D341Med (cell line): Measurements from ENCODE around the gene GRIP1.

Experiments
- DNase-seq: peaks from one replicate; pipeline ENCODE4 v3.0.0; 2012; ENCODE audit warnings: low spot score

GRIP1 gene

DNA sequence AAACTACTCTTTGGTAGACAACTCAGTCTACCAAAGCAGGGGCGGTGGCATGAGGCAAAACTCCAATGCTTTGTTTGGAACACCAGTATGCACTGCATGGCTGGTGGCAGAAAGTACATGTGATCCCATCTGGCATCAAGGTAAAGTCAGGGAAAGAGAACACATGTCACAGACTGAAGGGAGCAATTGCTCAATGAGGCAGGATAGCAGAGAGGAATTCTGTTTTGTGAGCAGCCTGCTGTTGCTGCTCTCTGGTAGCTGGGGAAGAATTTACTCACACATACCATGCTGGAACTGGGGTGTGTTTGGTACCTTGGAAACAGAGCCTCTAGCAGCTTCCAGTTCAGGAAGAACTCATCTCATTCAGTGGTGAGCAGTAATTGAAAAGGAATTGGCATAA, 291.8 kb downstream of the GRIP1 start:
- no peak for DNase-seq

DNA sequence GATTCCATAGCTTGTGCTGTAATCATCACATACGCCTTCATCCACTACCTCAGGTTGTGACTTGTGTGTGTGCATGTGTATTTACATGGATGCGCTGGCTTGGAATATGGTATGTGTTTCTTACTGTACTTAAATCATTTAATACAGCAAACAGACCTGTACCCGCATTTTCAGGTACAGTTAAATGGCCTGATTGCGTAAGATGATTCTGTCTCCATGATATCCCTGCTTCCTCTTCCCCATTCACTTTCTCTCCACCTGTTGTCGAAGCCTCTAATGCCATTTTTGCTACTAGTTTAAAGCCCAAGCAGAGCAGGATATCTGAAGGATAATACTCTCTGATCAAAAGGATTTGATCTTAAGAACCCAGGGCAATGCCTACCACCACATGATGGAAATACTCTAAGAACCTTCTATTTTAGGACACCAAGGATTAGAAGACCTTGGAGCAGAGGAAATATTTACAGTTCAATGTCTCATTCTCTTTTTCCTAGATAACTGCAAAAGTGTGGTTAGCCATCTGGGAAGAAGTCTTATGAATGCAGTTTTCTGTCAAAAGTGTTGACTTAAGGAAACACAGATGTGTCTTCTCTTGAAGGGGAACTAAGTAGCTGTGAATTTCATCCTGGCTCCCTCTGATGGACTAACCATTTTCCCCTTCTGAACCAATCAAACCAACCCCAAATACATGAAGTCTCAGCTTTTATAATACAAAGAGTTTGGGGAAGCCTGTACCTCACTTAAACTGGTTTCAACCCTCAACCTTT, 297.9 kb downstream of the GRIP1 start:
- no peak for DNase-seq

DNA sequence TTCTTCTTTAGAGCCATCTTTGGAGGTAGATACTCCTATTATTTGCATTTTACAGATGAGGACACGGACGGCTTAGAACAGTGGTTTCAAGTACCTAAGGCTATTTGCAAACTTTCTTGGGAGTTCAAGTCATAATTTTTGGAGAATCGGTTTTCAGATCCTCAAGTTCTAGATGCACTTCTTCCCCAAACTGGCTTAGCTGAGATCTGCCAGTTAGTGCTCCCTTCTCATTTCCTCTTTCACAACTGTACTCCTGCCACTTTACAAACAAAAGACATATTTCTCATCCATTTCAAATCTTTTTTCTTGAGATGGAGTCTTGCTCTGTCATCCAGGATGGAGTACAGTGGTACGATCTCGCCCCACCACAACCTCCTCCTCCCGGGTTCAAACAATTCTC, 299.3 kb downstream of the GRIP1 start:
- no peak for DNase-seq

DNA sequence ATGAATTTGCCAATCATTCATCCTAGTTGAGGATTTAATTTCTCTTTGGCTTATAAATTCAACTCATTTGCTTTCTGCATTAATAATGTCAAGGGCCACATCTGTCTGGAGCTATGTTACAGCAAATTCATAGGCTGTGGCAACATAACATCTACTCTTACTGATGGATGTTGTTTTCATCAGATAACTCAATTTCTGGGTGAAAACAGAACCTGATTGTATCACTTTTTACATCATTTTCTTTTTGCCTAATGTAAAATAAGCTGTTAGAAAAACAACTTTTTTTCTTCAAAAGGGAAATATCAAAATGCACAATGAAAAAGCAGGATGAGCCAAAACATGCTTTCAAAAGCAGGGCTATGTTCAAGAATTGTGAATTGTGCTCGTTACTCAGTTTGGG, 303.3 kb downstream of the GRIP1 start:
- DNase-seq, result no peak

DNA sequence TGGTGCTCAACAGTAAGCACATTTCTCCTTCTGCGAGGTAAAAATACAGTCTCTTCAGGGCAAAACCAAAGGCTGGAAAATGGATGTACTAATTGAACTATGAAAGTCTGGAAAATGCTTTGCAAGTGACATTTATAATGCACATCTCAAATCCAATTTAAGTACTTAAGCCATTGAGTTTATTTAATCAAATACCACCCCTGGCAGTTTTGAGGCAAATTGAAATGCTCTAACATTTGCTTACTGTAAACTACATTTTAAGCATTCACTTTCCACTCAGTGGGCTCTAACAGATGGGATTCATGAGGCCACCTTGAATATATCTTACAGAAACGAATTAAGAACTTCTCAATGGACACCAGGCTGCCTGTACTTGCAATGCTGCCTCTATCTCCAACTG, 306.9 kb downstream of the GRIP1 start:
- DNase-seq, result no peak

DNA sequence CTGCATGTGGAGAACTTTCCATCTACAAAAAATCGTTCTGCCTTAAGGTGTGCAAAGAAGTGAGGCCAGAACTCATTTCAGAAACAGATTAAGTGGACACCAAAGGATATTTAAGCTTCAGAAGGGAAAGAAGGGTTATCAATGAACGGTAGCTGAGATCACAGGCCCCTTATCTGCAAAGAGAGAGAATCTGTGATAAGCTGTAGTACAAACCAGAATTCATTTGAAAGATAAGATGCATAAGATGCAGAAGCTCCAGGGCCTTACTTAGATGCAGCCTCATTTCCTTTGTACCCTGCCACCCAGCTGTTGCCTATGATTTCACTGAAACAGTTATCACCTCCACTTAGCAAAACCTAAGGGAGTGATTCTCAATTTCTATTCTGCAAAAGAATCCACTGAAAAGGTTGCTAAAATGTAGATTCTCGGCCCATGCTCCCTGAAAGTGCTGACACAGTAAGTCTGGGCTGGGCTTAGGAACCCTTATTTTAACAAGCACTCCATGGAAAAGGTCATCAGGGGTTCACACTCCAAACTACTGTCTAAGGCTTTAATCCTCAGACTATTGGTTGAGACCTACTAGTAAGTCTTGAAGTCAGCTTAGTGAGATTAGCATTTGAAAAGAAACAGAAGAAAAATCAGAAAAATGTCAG, 311.7 kb downstream of the GRIP1 start:
- no peak for DNase-seq

DNA sequence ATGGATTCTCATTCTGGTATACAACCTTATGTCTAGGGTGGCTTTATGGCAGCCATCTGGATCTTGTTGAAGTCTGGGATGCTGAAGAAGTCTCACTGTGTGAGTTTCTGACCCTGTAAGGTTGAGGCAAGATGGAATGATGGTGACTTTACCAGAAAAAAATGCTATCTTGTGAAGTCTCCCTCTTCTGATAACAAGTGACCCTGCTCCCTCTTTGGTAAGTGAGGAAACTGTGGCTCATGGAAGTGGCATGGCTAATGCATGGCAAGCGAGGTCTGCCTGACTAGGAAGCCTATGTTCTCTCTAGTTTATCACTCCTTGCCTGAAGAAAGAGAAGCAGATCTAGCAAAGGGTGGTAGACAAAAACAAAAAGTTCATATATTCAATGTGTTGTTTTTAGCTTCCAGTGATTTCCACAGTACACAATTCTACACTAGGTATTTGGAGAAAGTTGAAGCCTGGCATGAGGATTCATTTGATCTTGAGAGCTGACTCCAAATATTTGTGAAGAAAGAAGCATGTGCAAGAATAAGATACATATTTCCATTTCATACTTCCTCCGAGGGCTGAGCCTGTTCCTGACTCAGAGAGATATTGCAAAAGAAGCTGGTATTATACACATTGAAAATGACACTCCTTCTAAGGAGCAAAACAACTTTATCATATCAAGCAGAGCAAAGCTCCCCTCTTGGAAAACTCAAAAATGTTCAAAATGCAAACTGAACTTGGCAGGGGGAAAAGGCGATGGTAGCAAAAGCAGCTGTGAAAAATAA, 313.0 kb downstream of the GRIP1 start:
- DNase-seq, result no peak

DNA sequence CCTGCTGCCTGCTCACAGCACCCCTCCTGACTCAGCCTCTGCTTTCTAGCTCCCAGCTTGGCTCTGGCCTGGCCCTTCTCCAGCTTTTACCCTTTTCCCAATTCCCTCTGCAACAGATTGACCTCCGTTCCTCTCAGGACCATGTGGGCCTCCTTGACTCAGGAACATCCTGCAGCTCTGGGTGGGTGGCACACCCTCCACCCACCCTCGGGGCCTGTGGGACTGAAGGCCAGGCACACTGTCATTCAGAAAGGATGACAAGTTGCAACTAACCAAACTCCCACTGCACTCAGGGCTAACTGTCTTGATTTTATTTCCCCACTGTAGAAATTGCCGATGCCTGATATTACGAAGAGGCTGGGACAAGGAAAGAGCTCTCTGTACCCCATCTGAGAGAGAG, 317.2 kb downstream of the GRIP1 start:
- DNase-seq, result no peak

DNA sequence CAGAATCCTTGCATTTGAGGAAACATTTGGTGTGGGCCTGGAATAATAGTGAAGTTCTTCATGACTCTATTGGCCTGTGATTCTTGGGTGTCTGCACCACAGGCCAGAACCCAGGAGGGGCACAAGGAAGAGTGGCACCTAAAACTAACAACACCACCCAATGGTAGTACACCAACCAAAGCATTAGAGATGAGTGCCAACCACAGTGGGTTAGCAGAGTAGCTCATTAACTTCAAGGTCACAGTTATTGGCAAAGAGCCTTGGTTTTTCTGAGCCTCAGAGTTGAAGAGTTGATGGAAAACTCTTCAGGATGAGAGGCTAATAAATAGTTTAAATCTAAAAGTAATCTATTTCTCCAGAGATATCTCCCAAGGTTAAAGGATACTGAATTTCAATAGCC, 319.6 kb downstream of the GRIP1 start:
- DNase-seq, result no peak

DNA sequence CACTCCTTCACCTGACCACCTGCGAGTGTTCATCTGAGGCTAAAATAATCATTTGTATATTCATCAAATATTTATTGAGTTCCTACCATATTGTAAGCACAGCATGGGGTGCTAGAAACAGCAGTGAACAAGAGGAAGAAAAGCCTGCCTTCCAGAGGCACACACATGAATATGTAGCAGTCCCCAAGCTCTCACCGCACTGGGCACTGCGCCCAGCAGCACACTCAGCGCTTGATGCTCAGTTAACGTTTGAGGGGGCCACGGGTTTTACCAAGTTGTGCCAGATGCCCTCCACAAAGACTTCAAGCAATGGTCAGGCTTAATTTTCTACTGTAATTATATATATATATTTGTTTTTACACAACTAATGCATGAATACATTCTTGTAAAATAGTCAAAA, 324.6 kb downstream of the GRIP1 start:
- DNase-seq, result no peak

DNA sequence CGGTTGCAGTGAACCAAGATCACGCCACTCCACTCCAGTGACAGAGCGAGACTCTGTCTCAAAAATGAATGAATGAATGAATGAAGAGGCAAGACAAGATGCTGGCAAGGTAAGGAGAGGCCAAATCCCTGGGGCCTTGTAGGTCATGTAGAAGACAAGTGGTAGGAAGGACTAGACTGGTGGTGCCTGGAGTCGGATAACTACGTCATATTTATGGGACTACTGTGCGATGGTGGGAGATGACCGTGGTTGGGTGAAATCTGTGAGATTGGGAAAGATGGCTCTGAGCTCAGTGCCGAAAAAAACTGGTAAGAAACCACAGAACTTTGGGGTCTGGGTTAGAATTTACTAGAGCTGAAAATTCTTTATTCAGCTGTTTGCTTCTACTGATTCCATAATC, 326.0 kb downstream of the GRIP1 start:
- no peak for DNase-seq

DNA sequence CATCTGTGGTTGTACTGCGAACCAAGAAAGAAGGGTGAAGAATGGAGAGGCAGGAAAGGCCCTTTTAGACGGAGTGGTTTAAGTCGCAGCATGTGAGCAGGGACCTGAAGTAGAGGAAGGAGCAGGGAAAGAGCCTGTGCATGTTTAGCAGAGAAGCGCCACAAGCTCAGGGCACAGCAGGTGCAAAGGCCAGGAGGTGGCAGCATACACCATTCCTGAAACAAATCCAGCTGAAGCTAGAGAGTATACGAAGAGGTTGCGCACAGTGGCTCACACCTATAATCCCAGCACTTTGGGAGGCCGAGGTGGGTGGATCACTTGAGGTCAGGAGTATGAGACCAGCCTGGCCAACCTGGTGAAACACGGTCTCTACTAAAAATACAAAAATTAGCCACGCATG, 326.7 kb downstream of the GRIP1 start:
- peak; percentile 53 for DNase-seq

DNA sequence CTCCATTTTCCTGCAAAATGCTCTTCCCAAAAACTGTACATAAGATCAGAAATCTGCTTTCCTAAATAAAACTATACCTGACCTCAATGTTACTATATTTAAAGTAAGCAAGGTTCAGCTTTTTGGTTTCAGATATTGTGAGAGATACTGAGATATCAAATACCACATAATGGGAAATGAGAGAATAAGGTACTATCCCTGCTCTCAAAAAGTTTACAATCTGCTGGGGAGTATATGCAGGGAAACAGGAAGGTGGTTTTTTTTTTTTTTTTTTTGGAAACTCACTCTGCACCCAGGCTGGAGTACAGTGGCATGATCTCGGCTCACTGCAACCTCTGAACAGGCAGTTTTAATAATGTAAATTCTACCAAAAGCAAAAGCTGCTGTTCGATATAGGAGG, 327.6 kb downstream of the GRIP1 start:
- no peak for DNase-seq

DNA sequence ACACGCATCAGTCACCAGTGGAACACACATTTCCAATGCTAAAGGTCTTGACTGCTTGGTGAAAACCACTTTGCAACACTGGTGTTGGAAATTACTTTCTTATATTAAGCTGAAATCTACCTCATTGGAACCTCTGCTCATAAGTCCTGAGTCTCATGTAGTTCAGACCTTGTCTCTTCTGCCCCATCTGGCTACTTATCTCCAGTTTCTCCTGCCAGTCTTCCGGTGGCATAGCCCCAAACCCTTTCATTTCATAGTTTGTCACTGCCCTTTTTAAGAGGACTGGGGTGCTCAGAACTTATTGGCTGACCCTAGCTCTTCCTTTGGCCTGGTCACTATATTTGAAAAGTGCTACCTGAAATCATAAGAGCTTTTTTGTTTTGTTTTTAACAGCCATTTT, 332.9 kb downstream of the GRIP1 start:
- no peak for DNase-seq

DNA sequence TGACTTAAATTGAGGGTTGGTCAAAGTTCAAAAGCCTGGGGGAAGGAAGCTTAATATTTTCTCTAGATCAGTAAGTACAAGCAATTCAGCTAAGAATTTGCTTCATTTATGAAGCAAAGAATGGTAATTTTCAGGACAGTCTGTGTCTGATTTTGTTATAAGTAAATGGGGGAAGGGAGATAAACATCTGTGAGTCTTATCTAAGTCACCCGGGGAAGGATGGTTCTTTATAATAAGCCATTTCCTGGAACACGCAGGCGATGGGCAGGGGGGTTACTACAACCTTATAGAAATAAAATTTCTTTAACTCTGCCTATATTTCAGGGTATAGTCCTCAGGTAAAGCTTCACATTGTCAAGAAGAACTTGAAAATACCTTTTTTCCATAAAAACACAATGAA, 333.7 kb downstream of the GRIP1 start:
- no peak for DNase-seq

DNA sequence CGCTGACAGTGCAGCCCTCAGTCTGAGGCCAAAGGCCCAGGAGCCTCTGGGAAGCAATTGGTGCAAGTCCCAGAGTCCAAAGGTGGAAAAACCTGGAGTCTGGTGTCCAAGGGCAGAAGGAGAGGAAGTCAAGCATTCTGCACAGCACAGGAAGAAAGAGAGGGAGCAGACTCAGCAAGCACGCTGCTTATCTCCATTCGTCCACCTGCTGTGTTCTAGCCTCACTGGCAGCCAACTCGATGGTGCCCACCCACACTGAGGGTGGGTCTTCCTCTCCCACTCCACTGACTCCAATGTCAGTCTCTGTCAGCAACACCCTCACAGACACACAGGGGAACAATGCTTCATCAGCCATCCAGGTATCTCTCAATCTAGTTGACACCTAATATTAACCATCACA, 337.8 kb downstream of the GRIP1 start:
- DNase-seq, result no peak

DNA sequence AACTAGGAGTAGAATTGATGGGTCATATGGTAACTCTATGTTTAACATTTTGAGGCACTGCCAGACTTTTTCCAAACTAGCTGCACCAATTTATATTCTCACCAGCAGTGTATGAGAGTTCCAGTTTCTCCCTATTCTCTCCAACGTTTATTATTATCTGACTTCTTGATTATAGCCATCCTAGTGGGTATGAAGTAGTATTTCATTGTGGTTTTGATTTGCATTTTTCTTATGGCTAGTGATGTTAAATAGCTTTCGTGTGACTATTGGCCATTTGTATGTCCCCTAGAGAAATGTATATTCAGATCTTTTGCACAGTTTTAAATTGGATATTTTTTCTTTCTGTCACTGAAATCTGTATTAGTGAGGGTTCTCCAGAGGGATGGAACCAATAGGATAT, 338.7 kb downstream of the GRIP1 start:
- DNase-seq, result no peak

DNA sequence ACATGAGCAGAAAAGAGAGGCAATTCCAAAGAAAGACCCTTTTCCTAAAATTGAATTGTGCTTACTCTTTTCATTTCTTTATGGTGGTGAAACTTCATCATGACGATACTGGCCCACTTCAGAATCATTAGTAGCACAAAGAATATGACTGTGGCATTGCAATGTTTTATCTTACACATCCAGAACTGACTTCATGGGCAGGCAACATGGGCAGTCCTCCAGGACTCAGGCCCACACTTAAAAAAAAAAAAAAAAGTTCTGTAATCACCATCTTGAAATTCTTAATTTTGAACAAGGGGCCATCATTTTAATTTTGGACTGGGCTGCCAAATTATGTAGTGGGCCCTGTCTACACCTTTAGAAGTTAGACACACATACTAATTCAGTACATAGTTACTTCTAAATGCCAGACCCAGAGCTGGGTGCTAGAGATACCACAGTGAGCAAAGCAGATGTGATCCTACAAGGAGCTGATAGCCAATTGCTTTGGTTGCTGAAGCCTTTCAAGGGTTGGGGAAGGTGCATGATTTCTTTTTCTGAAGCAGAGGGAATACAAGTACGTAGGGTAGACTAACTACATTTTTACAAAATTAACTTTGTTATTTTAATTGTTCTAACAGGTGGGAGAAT, 341.4 kb downstream of the GRIP1 start:
- no peak for DNase-seq

DNA sequence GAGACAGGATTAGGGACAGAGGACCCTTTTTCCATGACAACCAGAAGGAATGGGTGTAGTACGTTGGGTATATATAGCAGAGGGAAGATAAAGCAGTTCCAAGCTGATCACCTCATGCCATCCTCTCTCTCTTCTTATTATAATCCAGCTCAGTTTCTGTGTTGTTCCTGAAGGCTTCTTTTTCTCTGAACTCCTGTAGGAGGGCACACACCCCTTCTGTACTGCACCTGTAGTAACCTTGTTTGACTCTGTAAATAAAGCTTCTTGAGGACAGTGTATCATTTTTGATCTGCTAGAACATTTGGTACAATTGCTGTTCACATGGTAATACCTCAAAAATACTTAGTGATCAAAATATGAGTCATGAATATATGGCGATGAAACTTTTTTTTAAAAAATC, 343.1 kb downstream of the GRIP1 start:
- no peak for DNase-seq

DNA sequence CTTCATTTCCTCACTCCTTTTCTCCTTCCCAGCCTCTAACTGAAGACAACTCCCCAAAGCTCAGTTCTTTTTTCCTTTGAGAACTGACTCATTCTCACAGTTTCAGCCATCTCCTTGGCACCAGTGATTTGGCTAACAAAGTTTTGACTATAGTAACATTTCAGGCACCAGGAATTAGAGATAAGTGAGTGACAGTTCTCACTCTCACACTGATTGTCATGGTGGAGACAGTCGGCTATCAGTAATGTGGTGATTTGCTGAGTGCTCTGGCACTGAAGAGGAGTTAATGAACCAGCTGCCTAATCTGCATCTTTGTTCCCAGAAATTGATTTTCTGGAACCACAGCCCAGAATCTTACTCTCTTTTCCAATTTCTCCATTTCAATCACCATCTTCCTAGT, 347.1 kb downstream of the GRIP1 start:
- no peak for DNase-seq

DNA sequence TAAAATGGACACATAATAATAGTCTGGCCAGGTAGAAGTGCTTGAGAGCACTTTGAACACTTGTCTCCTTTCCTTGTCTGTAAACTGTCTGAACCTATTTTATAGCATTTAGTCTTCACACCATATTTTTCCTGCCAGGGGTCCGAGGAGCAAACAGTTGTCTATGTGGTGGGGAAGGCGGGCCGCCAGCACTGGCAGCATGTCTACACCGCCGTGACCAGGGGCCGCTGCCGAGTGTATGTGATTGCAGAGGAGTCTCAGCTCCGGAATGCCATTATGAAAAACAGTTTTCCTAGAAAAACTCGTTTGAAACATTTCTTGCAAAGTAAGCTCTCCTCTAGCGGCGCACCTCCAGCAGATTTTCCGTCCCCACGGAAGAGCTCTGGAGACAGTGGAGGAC, 347.9 kb downstream of the GRIP1 start:
- DNase-seq, result no peak

DNA sequence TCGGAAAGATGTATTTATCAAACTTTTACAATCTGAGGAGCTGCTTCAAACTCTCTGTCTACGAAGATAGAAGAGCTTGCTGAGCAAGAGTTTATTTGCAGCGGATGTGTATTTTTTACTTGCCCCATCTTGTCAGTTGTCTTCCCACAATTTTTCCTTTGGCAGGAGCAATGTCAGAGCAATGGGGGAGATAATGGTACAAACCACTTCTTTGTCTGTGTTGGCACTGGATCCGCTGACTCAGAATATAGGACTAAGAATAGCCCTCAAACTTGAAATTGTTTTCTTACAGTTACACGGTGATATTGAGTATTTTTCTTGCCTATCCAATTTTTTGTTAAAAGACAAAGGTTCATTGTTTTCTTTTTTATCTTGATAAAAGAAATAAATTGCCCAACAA, 348.9 kb downstream of the GRIP1 start:
- no peak for DNase-seq

DNA sequence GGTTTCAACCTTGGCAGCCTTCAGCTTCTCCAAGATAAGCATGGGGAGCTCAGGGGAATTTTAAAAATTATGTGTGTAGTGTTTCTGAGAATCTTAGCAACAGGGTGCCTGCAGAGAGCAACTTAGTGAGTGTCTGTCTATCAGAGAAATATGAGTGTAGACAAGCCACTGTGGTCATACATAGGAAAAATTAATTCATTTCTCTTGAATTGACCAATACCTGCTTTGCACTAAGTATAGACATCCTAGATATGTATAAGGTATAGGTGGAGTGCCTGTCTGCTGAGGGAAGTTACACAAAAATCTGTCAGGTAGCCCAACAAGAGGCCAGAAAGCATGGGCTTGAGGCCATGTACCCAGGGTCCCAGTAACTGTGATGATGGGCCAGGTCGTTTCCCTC, 355.9 kb downstream of the GRIP1 start:
- DNase-seq, result no peak
